NCI-H774 (cell line): ENCODE measurements around the gene CC2D2A.
"Not testable (repeated sequence)": the region's sequence is repeated elsewhere in the genome, so short reads cannot be mapped to it uniquely, and the experiment has no call there.

Experiments
- DNase-seq: peaks from one replicate; lab custom pipeline; 2025; lab: John Stamatoyannopoulos, UW

CC2D2A gene

GRCh38 chr4:15516494-15516893 is 46.8 kb downstream of the CC2D2A start:
- DNase-seq, result no peak

GRCh38 chr4:15517681-15518080 is 48.0 kb downstream of the CC2D2A start:
- not testable (repeated sequence) for DNase-seq

- no peak for DNase-seq
Measured at GRCh38 chr4:15521442-15522039, 51.9 kb downstream of the CC2D2A start.

GRCh38 chr4:15525080-15525479 is 55.4 kb downstream of the CC2D2A start:
- DNase-seq, result no peak

- no peak for DNase-seq
Measured at GRCh38 chr4:15526924-15527592, 57.4 kb downstream of the CC2D2A start.

GRCh38 chr4:15531792-15532191 is 62.1 kb downstream of the CC2D2A start:
- DNase-seq, result no peak

- DNase-seq, result no peak
Measured at GRCh38 chr4:15533817-15534216, 64.1 kb downstream of the CC2D2A start.

- no peak for DNase-seq
Measured at GRCh38 chr4:15535599-15535998, 65.9 kb downstream of the CC2D2A start.

GRCh38 chr4:15536552-15537499 is 67.1 kb downstream of the CC2D2A start:
- DNase-seq, result no peak

GRCh38 chr4:15541941-15542340 is 72.3 kb downstream of the CC2D2A start:
- no peak for DNase-seq

GRCh38 chr4:15542760-15543159 is 73.1 kb downstream of the CC2D2A start:
- DNase-seq, result no peak

- DNase-seq, result no peak
Measured at GRCh38 chr4:15543537-15544247, 74.0 kb downstream of the CC2D2A start.

GRCh38 chr4:15544248-15544729 is 74.6 kb downstream of the CC2D2A start:
- no peak for DNase-seq

GRCh38 chr4:15545371-15545770 is 75.7 kb downstream of the CC2D2A start:
- no peak for DNase-seq

GRCh38 chr4:15547392-15547791 is 77.7 kb downstream of the CC2D2A start:
- DNase-seq, result no peak

GRCh38 chr4:15550491-15550890 is 80.8 kb downstream of the CC2D2A start:
- DNase-seq, result no peak

- DNase-seq, result no peak
Measured at GRCh38 chr4:15551740-15552446, 82.2 kb downstream of the CC2D2A start.

- DNase-seq, result no peak
Measured at GRCh38 chr4:15552557-15553362, 83.1 kb downstream of the CC2D2A start.

- no peak for DNase-seq
Measured at GRCh38 chr4:15556511-15557092, 86.9 kb downstream of the CC2D2A start.
